Body of pancreas (tissue), 4 donors: ENCODE measurements around the gene CELSR1. TPM values are rescaled to one million over a fixed set of nuclear protein-coding genes. Genes with fewer than 3 reads are reported as not detected.

ENCODE experiments used
- ATAC-seq: fragments of 150-250 bp; one replicate; pipeline ENCODE4 v1.9.1; 2016
- DNase-seq, 4 donors: peaks; one replicate each; pipeline ENCODE4 v3.0.0-alpha.2; 2019
- H3K27ac ChIP-seq, 4 donors: fragments of 200-600 bp; sonication (generic); 1 replicate in 3 of 4; 2 replicates in 1 of 4; pipeline versions ENCODE4 v1.5.1 to v1.6.1; 2016 to 2019; ENCODE audit warnings: mild to moderate bottlenecking in 1 of 4, mixed read lengths in 1 of 4, moderate library complexity in 1 of 4
- H3K27me3 ChIP-seq, 2 donors: fragments of 200-600 bp; sonication (generic); one replicate each; pipeline ENCODE4 v1.6.0; 2016; ENCODE audit warnings: mild to moderate bottlenecking in 1 of 2
- H3K36me3 ChIP-seq, 2 donors: fragments of 200-600 bp; sonication (generic); replicated peaks in 1 of 2; 2 replicates each; pipeline ENCODE4 v1.5.1; 2016; ENCODE audit warnings: low read depth in 2 of 2; ENCODE audit not compliant: insufficient read depth in 1 of 2
- H3K4me1 ChIP-seq: fragments of 200-600 bp; sonication (generic); one replicate; pipeline ENCODE4 v1.6.0; 2016
- H3K4me3 ChIP-seq, 2 donors: fragments of 200-600 bp; sonication (generic); 1 replicate in 1 of 2; 2 replicates in 1 of 2; pipeline ENCODE4 v1.5.1; 2016 to 2019
- H3K9me3 ChIP-seq, 3 donors: fragments of 200-600 bp; sonication (generic); 1 replicate in 2 of 3; 2 replicates in 1 of 3; pipeline ENCODE4 v1.5.1; 2016
- CTCF ChIP-seq, 7 experiments: fragments of 450-650 bp in 4 of 7; fragments of 200-600 bp in 3 of 7; sonication (generic) in 3 of 7; IDR thresholded peaks; one replicate each; pipeline ENCODE4 v1.5.1; 2016 to 2019; ENCODE audit warnings: antibody characterized with exemption in 7 of 7
- POLR2A ChIP-seq, 3 donors: fragments of 450-650 bp; IDR thresholded peaks; one replicate each; pipeline ENCODE4 v1.6.1; 2016; ENCODE audit warnings: antibody characterized with exemption in 3 of 3, mild to moderate bottlenecking in 2 of 3
- WGBS, 2 donors: methylation state at CpG; one replicate each; pipeline ENCODE4 v1.1.5; 2017; 5-methylcytosine and 5-hydroxymethylcytosine counted together
- intact Hi-C: fragments of 100-400 bp; cut with DNase I; formaldehyde crosslinking; loops from one replicate; pipeline ENCODE4 v1.15.1; 2023
- total RNA-seq, 2 donors: library from RNA; depleted of rRNA; stranded (reverse); fragments of >200 nt; gene quantifications; one replicate each; pipeline ENCODE4 v1.1.0, GENCODE V29; 2016

CELSR1 gene
- total RNA-seq, 2 donors from 2014 or later = 0.66 to 3.6 TPM

GRCh38 chr22:46365166-46365624 lies 172.2 kb downstream of the CELSR1 start:
- H3K4me1 ChIP-seq = peaks cover 13% of the 10 kb centered on the region
- WGBS, 2 donors = 77 to 89% methylated on average over 14 to 21 of the region's 22 CpGs
- intact Hi-C loops = loop anchor here (5.0 kb wide), 1 partner anchor 177 kb away; no protein-coding TSS in a partner anchor

DNA sequence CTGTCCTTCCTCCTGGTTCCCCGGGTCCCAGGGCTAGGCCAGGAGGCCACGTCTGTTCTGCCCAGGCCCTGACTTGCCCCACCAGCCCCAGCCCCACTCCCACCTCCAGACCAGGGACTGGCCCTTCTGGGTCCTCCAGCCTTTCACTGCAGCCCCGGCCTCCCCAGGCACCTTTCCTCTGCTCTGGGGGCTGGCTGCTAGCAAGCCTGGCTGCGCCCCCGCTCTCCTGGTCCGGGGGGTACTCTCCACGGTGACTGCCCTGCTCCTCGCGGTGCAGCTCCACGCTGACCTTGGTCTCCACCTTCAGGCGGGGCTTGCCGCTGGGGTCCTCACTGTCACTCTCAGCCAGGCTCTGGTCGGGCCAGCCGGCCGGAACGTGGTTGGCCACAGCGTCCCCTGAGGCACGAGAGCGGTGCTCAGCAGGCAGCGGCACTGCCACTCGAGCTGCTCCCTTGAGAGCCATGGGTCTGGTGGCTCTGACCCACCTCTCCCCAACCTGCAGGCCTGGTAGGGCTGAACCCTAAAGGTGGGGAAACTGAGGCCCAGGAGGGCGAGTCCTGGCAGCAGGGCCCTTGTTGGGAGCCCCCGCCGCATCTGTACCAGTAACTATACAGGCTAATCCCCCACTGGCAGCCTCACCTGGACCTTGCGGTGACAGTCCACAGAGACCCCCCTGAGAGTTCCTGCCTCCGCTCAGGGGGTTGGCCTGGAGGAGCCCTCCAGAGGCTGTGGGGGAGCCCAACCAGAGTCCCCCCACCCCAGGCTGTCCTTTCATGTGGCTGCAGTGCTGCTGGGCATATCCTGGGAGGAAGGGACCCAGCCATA lies 172.9 kb downstream of the CELSR1 start:
- intact Hi-C loops = loop anchor here (5.0 kb wide), 1 partner anchor 178 kb away; no protein-coding TSS in a partner anchor
- Histone ChIP-seq H3K4me3 (no peak overlapping the region), H3K27ac (no peak overlapping the region), H3K9me3 (no peaks in the 10 kb centered on the region), H3K27me3 (no peaks in the 10 kb centered on the region), H3K4me1 (peaks cover 13% of the 10 kb centered on the region), H3K36me3 (no peaks in the 10 kb centered on the region)
- 20 to 89% methylated on average over 1 to 25 of the region's 26 CpGs for WGBS, 2 donors
- DNase-seq (no peak), ATAC-seq (no peak)
- TF ChIP-seq POLR2A (IDR thresholded peaks at IDR 0.05) = no peak
- no peak for TF ChIP-seq CTCF (IDR thresholded peaks at IDR 0.05)

More at GRCh38 chr22:46365166-46365624, 172.2 kb downstream of the CELSR1 start:
- TF ChIP-seq POLR2A (IDR thresholded peaks at IDR 0.05) = no peak
- no peak for TF ChIP-seq CTCF (IDR thresholded peaks at IDR 0.05)
- Histone ChIP-seq H3K4me3 (no peak overlapping the region), H3K36me3 (no peaks in the 10 kb centered on the region), H3K9me3 (no peaks in the 10 kb centered on the region), H3K27me3 (no peaks in the 10 kb centered on the region), H3K27ac (no peak overlapping the region)
- ATAC-seq (no peak), DNase-seq (no peak)

DNA sequence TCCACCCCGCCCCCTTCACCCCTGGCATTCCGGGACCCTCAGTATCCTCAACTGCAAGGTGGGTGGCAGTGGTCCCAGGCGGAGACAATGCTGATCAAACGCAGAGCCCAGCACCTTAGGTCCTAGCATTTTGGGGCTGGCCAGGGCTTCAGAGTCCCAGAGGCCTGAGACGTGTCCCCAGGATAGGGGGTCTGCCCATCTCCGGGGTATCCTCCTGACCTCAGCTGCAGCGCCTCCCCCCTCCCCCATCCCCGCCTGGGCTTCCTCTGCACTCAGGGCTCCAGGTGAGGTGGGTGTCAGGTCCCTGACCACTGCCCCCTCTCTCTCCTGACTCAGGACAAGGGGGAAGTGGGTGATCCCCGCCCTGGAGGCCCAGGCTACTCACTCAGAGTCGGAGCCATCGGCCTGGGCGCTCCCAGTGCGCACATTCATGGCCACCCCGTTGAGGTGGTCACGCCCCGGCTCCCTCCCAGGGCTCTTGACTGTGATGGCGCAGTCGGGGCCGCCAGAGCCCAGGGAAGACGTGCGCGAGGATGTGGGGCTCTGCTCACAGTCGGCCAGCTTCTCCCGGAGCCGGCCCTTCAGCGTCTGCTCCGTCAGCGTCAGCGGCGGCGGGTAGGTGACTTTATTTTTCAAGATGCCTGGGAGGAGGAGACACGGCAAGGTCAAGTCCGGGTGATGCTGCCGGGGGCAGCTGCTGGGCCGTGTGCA lies 173.7 kb downstream of the CELSR1 start:
- TF ChIP-seq CTCF (IDR thresholded peaks at IDR 0.05) (no peak), POLR2A (IDR thresholded peaks at IDR 0.05) (no peak)
- Histone ChIP-seq H3K4me3 (no peak overlapping the region), H3K36me3 (no peaks in the 10 kb centered on the region), H3K27me3 (no peaks in the 10 kb centered on the region), H3K4me1 (peaks cover 13% of the 10 kb centered on the region), H3K27ac (no peak overlapping the region), H3K9me3 (no peaks in the 10 kb centered on the region)
- ATAC-seq (no peak), DNase-seq (no peak)
- 86 to 91% methylated on average over 20 to 35 of the region's 35 CpGs for whole genome bisulfite sequencing, 2 donors
- intact Hi-C loops = no loop called here

GRCh38 chr22:46362934-46363515 lies 174.4 kb downstream of the CELSR1 start:
- DNase-seq (no peak), ATAC-seq (no peak)
- Histone ChIP-seq H3K27me3 (no peaks in the 10 kb centered on the region), H3K27ac (peak overlapping the region in 1 of 4 donors; percentile 27), H3K4me1 (peaks cover 13% of the 10 kb centered on the region), H3K4me3 (no peak overlapping the region), H3K36me3 (no peaks in the 10 kb centered on the region), H3K9me3 (no peaks in the 10 kb centered on the region)
- TF ChIP-seq POLR2A (IDR thresholded peaks at IDR 0.05) (no peak), CTCF (IDR thresholded peaks at IDR 0.05) (no peak)
- intact Hi-C loops = no loop called here
- 86 to 88% methylated on average over 13 of the region's 15 CpGs for WGBS, 2 donors
